ENCODE data around the gene CEACAM19. TPM values are rescaled to one million over a fixed set of nuclear protein-coding genes. Genes with fewer than 3 reads are reported as not detected.

CEACAM19 gene
- total and polyA plus RNA-seq, 2 of the 8 experiments (the other 6 are each of a cell fraction or from before 2014, with no cell fraction given): 3.1 to 3.4 TPM

- Histone ChIP-seq H3K18ac (ENCODE audit: extremely low read depth, low read length) (no peak overlapping the region), H4K91ac (replicated peaks; ENCODE audit: insufficient read length, low read length) (no peak overlapping the region), H3K4me2 (ENCODE audit: insufficient read depth in 1 of 2, low read depth in 2 of 2, low read length in 2 of 2) (no peak overlapping the region), H3K27ac (ENCODE audit: low read depth, low read length) (no peak overlapping the region), H3K23me2 (ENCODE audit: low read depth, low read length) (no peaks in the 10 kb centered on the region; the same call in 1 of the 2 replicates), H3K9ac (replicated peaks in 1 of 4; ENCODE audit: extremely low read depth in 1 of 4, low read depth in 3 of 4, low read length in 3 of 4) (no peak overlapping the region), H4K8ac (ENCODE audit: extremely low read depth, insufficient read depth, low read length) (no peak overlapping the region), H2BK12ac (ENCODE audit: low read depth, low read length) (no peak overlapping the region), H3K27me3 (replicated peaks in 1 of 4; ENCODE audit: control insufficient read depth in 3 of 4, extremely low read depth in 1 of 4, insufficient read depth in 3 of 4, low read length in 3 of 4) (0 out of 7 replicates have a peak, but pooled peaks cover 0 to under 1% (median 0%) of the 10 kb centered on the region in 4 experiments), H3K36me3 (ENCODE audit: control insufficient read depth in 2 of 4, insufficient read depth in 4 of 4, low read length in 3 of 4) (no peaks in the 10 kb centered on the region), H2BK120ac (replicated peaks; ENCODE audit: low read depth, low read length) (no peak overlapping the region), H3K4me1 (replicated peaks in 1 of 4; ENCODE audit: control insufficient read depth in 3 of 4, insufficient read depth in 4 of 4, low read length in 3 of 4) (peaks cover 0 to 7% (median 2%) of the 10 kb centered on the region in 4 experiments; a peak in 3 of 7 replicates), H3K9me3 (ENCODE audit: insufficient read depth in 2 of 2, low read depth in 1 of 2, low read length in 1 of 2) (no peaks in the 10 kb centered on the region), H3K79me2 (ENCODE audit: control insufficient read depth in 1 of 2, insufficient read depth in 2 of 2, low read length in 2 of 2) (no peaks in the 10 kb centered on the region), H2AK5ac (ENCODE audit: low read depth, low read length) (no peak overlapping the region), H3K56ac (replicated peaks; ENCODE audit: insufficient read length, low read depth, low read length) (no peak overlapping the region), H2BK20ac (ENCODE audit: low read length) (no peak overlapping the region), H3K79me1 (ENCODE audit: low read depth, low read length) (no peaks in the 10 kb centered on the region), H3K4ac (replicated peaks; ENCODE audit: insufficient read length, low read depth, low read length) (no peak overlapping the region), H3K4me3 (ENCODE audit: extremely low read depth in 1 of 4, insufficient read depth in 2 of 4, low read depth in 3 of 4, low read length in 4 of 4) (no peak overlapping the region), H3K14ac (ENCODE audit: insufficient read length) (no peak overlapping the region), H4K5ac (ENCODE audit: insufficient read length, low read depth, low read length) (no peak overlapping the region), H3K23ac (ENCODE audit: insufficient read length) (no peak overlapping the region), H2BK5ac (ENCODE audit: low read depth, low read length) (no peak overlapping the region), H2BK15ac (ENCODE audit: low read length) (no peak overlapping the region), H4K20me1 (replicated peaks in 1 of 2; ENCODE audit: control insufficient read depth in 1 of 2, insufficient read depth in 2 of 2, low read length in 2 of 2) (no peaks in the 10 kb centered on the region), H2AFZ (ENCODE audit: low read length) (no peak overlapping the region)
- no peak for TF ChIP-seq CTCF (IDR thresholded peaks at IDR 0.05; ENCODE audit: control extremely low read depth in 1 of 3, insufficient read depth in 1 of 3, low read depth in 1 of 3, low read length in 3 of 3)
- TF ChIP-seq CTBP2 (IDR thresholded peaks at IDR 0.05; ENCODE audit: borderline replicate concordance, insufficient read depth, insufficient read length, low read length): no peak
- TF ChIP-seq USF2 (IDR thresholded peaks at IDR 0.05; ENCODE audit: low read length): no peak
- no peak for TF ChIP-seq TEAD4 (IDR thresholded peaks at IDR 0.05; ENCODE audit: low read depth, low read length)
- no peak for TF ChIP-seq PHF8 (conservative IDR thresholded peaks at IDR 0.05; ENCODE audit: low read depth, low read length)
- no peak for TF ChIP-seq RFX5 (IDR thresholded peaks at IDR 0.05; ENCODE audit: borderline replicate concordance, low read depth, low read length)
- no peak for TF ChIP-seq KDM4A (IDR thresholded peaks at IDR 0.05; ENCODE audit: low read depth, low read length, severe bottlenecking)
- DNase-seq (ENCODE audit: low read depth in 1 of 2, low spot score in 2 of 2) (no peak), FAIRE-seq (no peak)
- 89% methylated on average over 5 of the region's 5 CpGs; no CpG with 5 or more reads in 1 of the 2 experiments for WGBS, 2 experiments (ENCODE audit: extremely low coverage in 1 of 2, insufficient coverage in 1 of 2, insufficient read length in 1 of 2, insufficient replicate concordance in 2 of 2, low coverage in 1 of 2, low lambda C conversion rate in 2 of 2, missing lambda C conversion rate in 1 of 2)
- CTCF ChIA-PET (ENCODE audit: partially characterized antibody): interaction anchor here (0.6 kb wide), 2 partner anchors 88 to 205 kb away, joined by 3 read pairs; no protein-coding TSS in a partner anchor
- POLR2A ChIA-PET (ENCODE audit: partially characterized antibody): interaction anchor here (0.6 kb wide), 1 partner anchor 104 kb away, joined by 4 read pairs; no protein-coding TSS in a partner anchor
Observed at GRCh38 chr19:44700547-44700946, 29.3 kb downstream of the CEACAM19 start.
